ENCODE results near the gene BLOC1S1.
A peak's percentile ranks its signal among the peaks of the same experiment; 100 is the strongest.

DNA sequence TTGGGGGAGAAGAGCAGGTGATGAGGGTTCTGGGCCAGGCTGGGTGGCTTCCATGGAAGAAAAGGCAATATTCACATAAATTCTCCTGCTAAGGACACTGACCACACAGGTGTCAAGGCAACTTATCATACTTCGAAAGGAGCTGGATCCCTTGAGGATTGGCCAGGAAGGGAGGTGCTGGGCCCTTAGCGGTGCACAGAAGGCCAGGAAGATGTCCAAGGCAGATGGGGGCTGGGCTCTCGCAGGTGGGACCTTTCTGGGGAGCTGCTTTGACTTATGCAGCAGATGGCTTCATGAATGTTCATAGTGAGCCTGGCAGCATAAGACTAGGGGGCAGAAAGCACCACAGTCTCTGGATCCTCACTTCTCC lies 9.1 kb downstream of the BLOC1S1 start:
- TF ChIP-seq REST (IDR thresholded peaks at IDR 0.05; ENCODE audit: low read depth) (no peak), POLR2AphosphoS5 (IDR thresholded peaks at IDR 0.05; ENCODE audit: low read depth, low read length) (peak; percentile 17), MAX (IDR thresholded peaks at IDR 0.05) (no peak), CTCF (IDR thresholded peaks at IDR 0.05 in 2 of 3, conservative IDR thresholded peaks at IDR 0.05 in 1 of 3; ENCODE audit: borderline replicate concordance in 1 of 3, insufficient read depth in 1 of 3, low read depth in 2 of 3, low read length in 2 of 3) (no peak)
